NCI-H2081 (cell line): Measurements from ENCODE around the gene MRPL51.
A peak's percentile ranks its signal among the peaks of the same experiment; 100 is the strongest.

Source experiments
- DNase-seq, 2 experiments: peaks; one replicate each; lab custom pipeline; 2025; lab: John Stamatoyannopoulos, UW

The MRPL51 gene

GRCh38 chr12:6492838-6493496 lies at the start of gene MRPL51:
TSS of gene MRPL51 (minus strand) at chr12:6493262. CDS start at chr12:6493136, 126 bp downstream.
- DNase-seq = peak; percentile 94 to 96

- DNase-seq = no peak
Observed at GRCh38 chr12:6542209-6543009, 49.3 kb upstream of the MRPL51 start.

GRCh38 chr12:6541371-6542165 lies 48.5 kb upstream of the MRPL51 start:
- no peak for DNase-seq

GRCh38 chr12:6540181-6540877 lies 47.3 kb upstream of the MRPL51 start:
- peak; percentile 7 to 21 for DNase-seq

- no peak for DNase-seq
Observed at GRCh38 chr12:6539707-6540134, 46.7 kb upstream of the MRPL51 start.

- no peak for DNase-seq
Observed at GRCh38 chr12:6539314-6539682, 46.2 kb upstream of the MRPL51 start.

GRCh38 chr12:6538420-6539313 lies 45.6 kb upstream of the MRPL51 start:
- no peak for DNase-seq

GRCh38 chr12:6537580-6538419 lies 44.7 kb upstream of the MRPL51 start:
- DNase-seq = peak; percentile 73 to 79

GRCh38 chr12:6536894-6537579 lies 44.0 kb upstream of the MRPL51 start:
- no peak for DNase-seq

- DNase-seq = no peak
Observed at GRCh38 chr12:6535960-6536847, 43.1 kb upstream of the MRPL51 start.

GRCh38 chr12:6535697-6535946 lies 42.6 kb upstream of the MRPL51 start:
- no peak for DNase-seq

GRCh38 chr12:6534945-6535696 lies 42.1 kb upstream of the MRPL51 start:
- peak; percentile 78 to 81 for DNase-seq

GRCh38 chr12:6534695-6534944 lies 41.6 kb upstream of the MRPL51 start:
- no peak for DNase-seq

- DNase-seq = peak; percentile 97 to 98
Observed at GRCh38 chr12:6533923-6534694, 41.0 kb upstream of the MRPL51 start, which contains the start of gene GAPDH. TSS of gene GAPDH (plus strand) at chr12:6534517. CDS start at chr12:6534833, 316 bp downstream.

- DNase-seq = no peak
Observed at GRCh38 chr12:6533653-6533922, 40.5 kb upstream of the MRPL51 start.

- DNase-seq = peak; percentile 69 to 81
Observed at GRCh38 chr12:6532927-6533652, 40.0 kb upstream of the MRPL51 start.
